GM12878 (cell line): ENCODE data around the gene VAC14. TPM values are rescaled to one million over a fixed set of nuclear protein-coding genes. Genes with fewer than 3 reads are reported as not detected.

ENCODE experiments used
- ATAC-seq: fragments of 200-7000 bp; cut with Tn5 transposase; 3 replicates; pipeline ENCODE4 v1.9.1; 2020; ENCODE audit warnings: mild to moderate bottlenecking, moderate library complexity
- BruUV-seq: library from RNA; stranded (reverse); fragments of 400-500 nt; replicated peaks from 2 replicates; lab custom pipeline; 2021; lab: Mats Ljungman, UMichigan
- CTCF ChIA-PET: fragments of 300-600 bp; sonication (Branson Sonifier 250); formaldehyde crosslinking; extraction: SDS; loops from one replicate; lab custom pipeline; 2021; ENCODE audit warnings: inconsistent platforms; lab: Yijun Ruan, JAX
- POLR2A ChIA-PET: fragments of 350-600 bp; formaldehyde crosslinking; extraction: SDS; loops from one replicate; lab custom pipeline; 2021; ENCODE audit warnings: inconsistent platforms; lab: Charles Lee
- RAD21 ChIA-PET: fragments of 300-600 bp; sonication (Branson Sonifier 250); formaldehyde crosslinking; loops from one replicate; lab custom pipeline; 2023; ENCODE audit warnings: antibody characterized with exemption; ENCODE audit not compliant: unreplicated experiment; lab: Charles Lee
- SMC1A ChIA-PET: fragments of 300-600 bp; sonication (Branson Sonifier 250); formaldehyde crosslinking; loops from one replicate; lab custom pipeline; 2023; ENCODE audit not compliant: unreplicated experiment, uncharacterized antibody; lab: Charles Lee
- DNase-seq: peaks from one replicate; pipeline ENCODE4 v3.0.0-alpha.2; 2011; ENCODE audit warnings: low read depth, low spot score
- FAIRE-seq: peaks from 3 replicates; lab custom pipeline; 2011; peaks lifted over from hg19 to GRCh38; lab: Jason Lieb, UNC
- H2AFZ ChIP-seq: 2 replicates; pipeline ENCODE4 v1.6.0; 2011; ENCODE audit warnings: low read depth, low read length, control low read depth; ENCODE audit not compliant: control insufficient read depth
- H3K27ac ChIP-seq: 2 replicates; pipeline ENCODE4 v1.5.1; 2011; ENCODE audit warnings: control low read depth; ENCODE audit not compliant: control insufficient read depth, insufficient read depth
- H3K27me3 ChIP-seq, 2 experiments: replicated peaks in 1 of 2; 2 replicates each; pipeline versions ENCODE4 v1.6.0 to v1.6.1; 2011; ENCODE audit warnings: low read length in 1 of 2; ENCODE audit not compliant: control insufficient read depth in 2 of 2, insufficient read depth in 2 of 2
- H3K36me3 ChIP-seq, 2 experiments: 2 replicates each; pipeline ENCODE4 v1.5.1; 2011; ENCODE audit warnings: low read length in 1 of 2; ENCODE audit not compliant: control insufficient read depth in 2 of 2, insufficient read depth in 2 of 2
- H3K4me1 ChIP-seq: 2 replicates; pipeline ENCODE4 v1.6.1; 2011; ENCODE audit warnings: mild to moderate bottlenecking, low read length, moderate library complexity, mixed read lengths; ENCODE audit not compliant: control insufficient read depth, insufficient read depth
- H3K4me2 ChIP-seq: 2 replicates; pipeline ENCODE4 v1.6.0; 2011; ENCODE audit warnings: control low read depth; ENCODE audit not compliant: control insufficient read depth, insufficient read depth
- H3K4me3 ChIP-seq: fragments of 200-600 bp; sonication (generic); 2 replicates; pipeline ENCODE4 v1.5.1; 2016
- H3K79me2 ChIP-seq: 2 replicates; pipeline ENCODE4 v1.6.0; 2011; ENCODE audit warnings: low read length; ENCODE audit not compliant: control insufficient read depth, insufficient read depth
- H3K9ac ChIP-seq: 2 replicates; pipeline ENCODE4 v1.8.0; 2011; ENCODE audit warnings: low read length, control low read depth, mixed read lengths; ENCODE audit not compliant: control insufficient read depth, insufficient read depth
- H3K9me3 ChIP-seq: replicated peaks from 3 replicates; pipeline ENCODE4 v1.5.1; 2011; ENCODE audit warnings: mild to moderate bottlenecking, low read length; ENCODE audit not compliant: control insufficient read depth, insufficient read depth
- H4K20me1 ChIP-seq: 2 replicates; pipeline ENCODE4 v1.6.0; 2011; ENCODE audit not compliant: control insufficient read depth, insufficient read depth
- BMI1 ChIP-seq: fragments of 450-650 bp; IDR thresholded peaks from 2 replicates; pipeline ENCODE4 v1.6.1; 2016; ENCODE audit warnings: mild to moderate bottlenecking, moderate library complexity, borderline replicate concordance
- IKZF1 ChIP-seq: fragments of 450-650 bp; conservative IDR thresholded peaks from 2 replicates; pipeline ENCODE4 v1.6.1; 2017; ENCODE audit warnings: antibody characterized with exemption, mild to moderate bottlenecking
- SMARCA5 ChIP-seq: fragments of 450-650 bp; IDR thresholded peaks from 2 replicates; pipeline ENCODE4 v1.6.1; 2017; ENCODE audit warnings: mild to moderate bottlenecking
- ZNF622 ChIP-seq: fragments of 450-650 bp; IDR thresholded peaks from 2 replicates; pipeline ENCODE4 v1.6.1; 2017; ENCODE audit warnings: mild to moderate bottlenecking, inconsistent platforms
- WGBS: methylation state at CpG from one replicate; pipeline ENCODE4 v1.1.6; 2016; ENCODE audit warnings: low lambda C conversion rate; ENCODE audit not compliant: insufficient replicate concordance, insufficient coverage; ENCODE audit errors: missing lambda C conversion rate; 5-methylcytosine and 5-hydroxymethylcytosine counted together
- in situ Hi-C: fragments of 300-500 bp; cut with MboI; formaldehyde crosslinking; loops from 9 replicates; pipeline ENCODE4 v1.14.3; 2018; ENCODE audit warnings: mixed read lengths
- intact Hi-C: fragments of 100-400 bp; cut with micrococcal nuclease; formaldehyde crosslinking; loops from one replicate; pipeline ENCODE4 v1.14.2; 2022; ENCODE audit not compliant: unreplicated experiment
- polyA plus RNA-seq, 11 experiments: library from polyadenylated mRNA; depleted of rRNA in 4 of 11; unstranded in 6 of 11; stranded (reverse) in 5 of 11; fragments of >200 nt; fragmentation: Nextera tagmentation in 4 of 11; fragmentation: Illumina TruSeq in 1 of 11; extraction: Ambion mirVana in 4 of 11; extraction: Trizol in 1 of 11; gene quantifications; 1 replicate in 1 of 11; 2 replicates in 10 of 11; pipeline versions ENCODE4 v1.2.1 to v1.2.3, GENCODE V29; 2011 to 2016; ENCODE audit warnings: inconsistent platforms in 2 of 11, missing spikeins in 2 of 11, low read depth in 1 of 11
- total RNA-seq, 4 experiments: library from RNA; depleted of rRNA in 3 of 4; stranded (reverse); fragments of >200 nt in 3 of 4; fragmentation: Illumina TruSeq in 1 of 4; extraction: Trizol in 1 of 4; gene quantifications; 2 replicates each; pipeline versions ENCODE4 v1.2.1 to v1.2.3, GENCODE V29; 2013 to 2021

VAC14 gene
- total and polyA plus RNA-seq, 10 of the 15 experiments (the other 5 are each of a cell fraction or from before 2014, with no cell fraction given), result 1.3 to 45.5 (median 25.5) TPM

- no peaks in the 10 kb centered on the region for H3K4me1 ChIP-seq
- no peaks in the 10 kb centered on the region for H3K27me3 ChIP-seq
- no peak within 1 kb of the TSS for H2AFZ ChIP-seq
- WGBS, result 61% methylated on average over 34 of the region's 39 CpGs
- ATAC-seq, result peak; percentile 27; the same call in 1 of the 3 replicates
- no peak for FAIRE-seq
- RAD21 ChIA-PET, result no interaction called here
- H3K36me3 ChIP-seq, result no peaks in the 10 kb centered on the region
- TF ChIP-seq BMI1 (0 out of 2 replicates have a peak, but pooled peaks have one; percentile 36), SMARCA5 (no peak), ZNF622 (no peak), IKZF1 (no peak)
- TF ChIP-seq, all 136 proteins: peak for 1
- CTCF ChIA-PET, result interaction anchor here (1.0 kb wide), 1 partner anchor 125 kb away, joined by 3 read pairs; no protein-coding TSS in a partner anchor
- no peak for DNase-seq
- Histone ChIP-seq H3K9ac (no peak within 1 kb of the TSS), H3K9me3 (no peaks in the 10 kb centered on the region), H3K4me3 (no peak within 1 kb of the TSS), H3K79me2 (no peaks in the 10 kb centered on the region), H3K4me2 (no peak within 1 kb of the TSS), H3K27ac (no peak within 1 kb of the TSS), H4K20me1 (no peaks in the 10 kb centered on the region)
- SMC1A ChIA-PET, result no interaction called here
- intact Hi-C loops, result no loop called here
- no TSS peak for BruUV-seq
- in situ Hi-C loops, result no loop called here
- POLR2A ChIA-PET, result interaction anchor here (0.6 kb wide), 1 partner anchor 345 kb away, joined by 6 read pairs; no protein-coding TSS in a partner anchor
Observed at GRCh38 chr16:70646260-70647241, 154.4 kb downstream of the VAC14 start, which contains the start of gene IL34. Gene IL34 (plus strand): TSS chr16:70646559. CDS start chr16:70646948, 389 bp downstream.
